ENCODE measurements around the gene MEGF8. TPM values are rescaled to one million over a fixed set of nuclear protein-coding genes. Genes with fewer than 3 reads are reported as not detected.

MEGF8 gene
- polyA plus RNA-seq, 1 donor from 2014 or later = 21.5 TPM

GRCh38 chr19:42424712-42425131 is 99.3 kb downstream of the MEGF8 start:
- H3K4me2 ChIP-seq (ENCODE audit: low read length) = no peak overlapping the region
- no peaks in the 10 kb centered on the region for H4K20me1 ChIP-seq (ENCODE audit: insufficient read depth)
- no peak overlapping the region for H3K9ac ChIP-seq (ENCODE audit: low read length)
- no peaks in the 10 kb centered on the region for H3F3A ChIP-seq (ENCODE audit: insufficient read depth, low read length, poor library complexity, severe bottlenecking)
- no peaks in the 10 kb centered on the region for H3K36me3 ChIP-seq (ENCODE audit: insufficient read depth, low read length)
- no peaks in the 10 kb centered on the region for H3K79me2 ChIP-seq (replicated peaks; ENCODE audit: insufficient read depth, low read length)
- no peak overlapping the region for H3K4me3 ChIP-seq (ENCODE audit: low read length)
- H2AFZ ChIP-seq (ENCODE audit: low read depth, low read length) = no peak overlapping the region
- no peaks in the 10 kb centered on the region for H3K9me2 ChIP-seq (ENCODE audit: insufficient read depth, low read length)
- TF ChIP-seq EP300 (conservative IDR thresholded peaks at IDR 0.05; ENCODE audit: poor library complexity, severe bottlenecking) = no peak
- TF ChIP-seq REST (IDR thresholded peaks at IDR 0.05; ENCODE audit: borderline replicate concordance) = no peak
- TF ChIP-seq CTCF (IDR thresholded peaks at IDR 0.05; ENCODE audit: poor library complexity, severe bottlenecking) = no peak
- TF ChIP-seq MXI1 (conservative IDR thresholded peaks at IDR 0.05; ENCODE audit: poor library complexity, severe bottlenecking) = no peak
- no peak for TF ChIP-seq TAF1 (IDR thresholded peaks at IDR 0.05; ENCODE audit: low read depth)
- no peak for TF ChIP-seq RAD21 (conservative IDR thresholded peaks at IDR 0.05)
- TF ChIP-seq EZH2 (IDR thresholded peaks at IDR 0.05; ENCODE audit: borderline replicate concordance, insufficient read depth, low read length, poor library complexity, severe bottlenecking) = no peak
- TF ChIP-seq SMC3 (conservative IDR thresholded peaks at IDR 0.05; ENCODE audit: poor library complexity) = no peak
- TF ChIP-seq POLR2AphosphoS5 (IDR thresholded peaks at IDR 0.05) = no peak
- no peak overlapping the region for H3K27ac ChIP-seq (ENCODE audit: low read length)
- H3K27me3 ChIP-seq (ENCODE audit: insufficient read depth, low read depth, low read length) = no peaks in the 10 kb centered on the region
- no peaks in the 10 kb centered on the region for H3K9me3 ChIP-seq (ENCODE audit: low read length)

- Histone ChIP-seq H3K27me3 (ENCODE audit: insufficient read depth, low read depth, low read length) (no peaks in the 10 kb centered on the region), H3K36me3 (ENCODE audit: insufficient read depth, low read length) (no peaks in the 10 kb centered on the region), H3K27ac (ENCODE audit: low read length) (no peak overlapping the region)
These were observed 101.2 kb downstream of the MEGF8 start for GRCh38 chr19:42426643-42427042.

More at GRCh38 chr19:42426643-42427042, 101.2 kb downstream of the MEGF8 start:
- Histone ChIP-seq H4K20me1 (ENCODE audit: insufficient read depth) (no peaks in the 10 kb centered on the region), H3K4me2 (ENCODE audit: low read length) (no peak overlapping the region), H3K9me2 (ENCODE audit: insufficient read depth, low read length) (no peaks in the 10 kb centered on the region), H3F3A (ENCODE audit: insufficient read depth, low read length, poor library complexity, severe bottlenecking) (no peaks in the 10 kb centered on the region), H3K9ac (ENCODE audit: low read length) (no peak overlapping the region), H3K4me3 (ENCODE audit: low read length) (no peak overlapping the region), H3K79me2 (replicated peaks; ENCODE audit: insufficient read depth, low read length) (no peaks in the 10 kb centered on the region), H2AFZ (ENCODE audit: low read depth, low read length) (no peak overlapping the region), H3K9me3 (ENCODE audit: low read length) (no peaks in the 10 kb centered on the region)
- no peak for TF ChIP-seq REST (IDR thresholded peaks at IDR 0.05; ENCODE audit: borderline replicate concordance)
- no peak for TF ChIP-seq EP300 (conservative IDR thresholded peaks at IDR 0.05; ENCODE audit: poor library complexity, severe bottlenecking)
- TF ChIP-seq CTCF (IDR thresholded peaks at IDR 0.05; ENCODE audit: poor library complexity, severe bottlenecking) = no peak
- no peak for TF ChIP-seq POLR2AphosphoS5 (IDR thresholded peaks at IDR 0.05)
- no peak for TF ChIP-seq SMC3 (conservative IDR thresholded peaks at IDR 0.05; ENCODE audit: poor library complexity)
- TF ChIP-seq TAF1 (IDR thresholded peaks at IDR 0.05; ENCODE audit: low read depth) = no peak
- no peak for TF ChIP-seq MXI1 (conservative IDR thresholded peaks at IDR 0.05; ENCODE audit: poor library complexity, severe bottlenecking)
- TF ChIP-seq RAD21 (conservative IDR thresholded peaks at IDR 0.05) = no peak
- no peak for TF ChIP-seq EZH2 (IDR thresholded peaks at IDR 0.05; ENCODE audit: borderline replicate concordance, insufficient read depth, low read length, poor library complexity, severe bottlenecking)

All from neural cell (in vitro differentiated cells).